Measurements from ENCODE around the gene TRERF1.

DNA sequence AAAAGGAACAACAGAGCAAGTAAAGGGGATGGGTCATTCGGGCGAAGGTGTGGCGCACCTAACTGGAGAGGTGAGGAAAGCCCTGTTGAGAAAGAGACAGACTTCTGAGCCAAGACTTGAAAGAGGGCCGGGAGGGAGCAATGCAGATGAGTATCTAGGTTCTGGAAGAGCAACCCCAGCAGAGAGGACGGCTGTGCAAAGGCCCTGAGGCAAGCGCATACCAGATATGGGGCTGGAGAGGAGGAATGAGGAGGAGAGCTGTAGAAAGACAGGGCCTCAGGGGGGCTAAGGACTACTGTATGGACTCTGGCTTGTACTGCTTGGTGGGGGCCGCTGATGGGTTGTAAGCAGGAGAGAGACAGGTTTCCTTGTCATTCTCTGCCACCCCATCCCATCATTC is 21.9 kb downstream of the TRERF1 start:
- no peak for TF ChIP-seq POU6F1 (CRISPR knock-in tag; IDR thresholded peaks at IDR 0.05; ENCODE audit: borderline replicate concordance, low read depth)
- no peak for TF ChIP-seq TCF4 (CRISPR knock-in tag; IDR thresholded peaks at IDR 0.05; ENCODE audit: borderline replicate concordance)
- TF ChIP-seq ISL1 (CRISPR knock-in tag; IDR thresholded peaks at IDR 0.05): no peak
- TF ChIP-seq, protein P1, sequence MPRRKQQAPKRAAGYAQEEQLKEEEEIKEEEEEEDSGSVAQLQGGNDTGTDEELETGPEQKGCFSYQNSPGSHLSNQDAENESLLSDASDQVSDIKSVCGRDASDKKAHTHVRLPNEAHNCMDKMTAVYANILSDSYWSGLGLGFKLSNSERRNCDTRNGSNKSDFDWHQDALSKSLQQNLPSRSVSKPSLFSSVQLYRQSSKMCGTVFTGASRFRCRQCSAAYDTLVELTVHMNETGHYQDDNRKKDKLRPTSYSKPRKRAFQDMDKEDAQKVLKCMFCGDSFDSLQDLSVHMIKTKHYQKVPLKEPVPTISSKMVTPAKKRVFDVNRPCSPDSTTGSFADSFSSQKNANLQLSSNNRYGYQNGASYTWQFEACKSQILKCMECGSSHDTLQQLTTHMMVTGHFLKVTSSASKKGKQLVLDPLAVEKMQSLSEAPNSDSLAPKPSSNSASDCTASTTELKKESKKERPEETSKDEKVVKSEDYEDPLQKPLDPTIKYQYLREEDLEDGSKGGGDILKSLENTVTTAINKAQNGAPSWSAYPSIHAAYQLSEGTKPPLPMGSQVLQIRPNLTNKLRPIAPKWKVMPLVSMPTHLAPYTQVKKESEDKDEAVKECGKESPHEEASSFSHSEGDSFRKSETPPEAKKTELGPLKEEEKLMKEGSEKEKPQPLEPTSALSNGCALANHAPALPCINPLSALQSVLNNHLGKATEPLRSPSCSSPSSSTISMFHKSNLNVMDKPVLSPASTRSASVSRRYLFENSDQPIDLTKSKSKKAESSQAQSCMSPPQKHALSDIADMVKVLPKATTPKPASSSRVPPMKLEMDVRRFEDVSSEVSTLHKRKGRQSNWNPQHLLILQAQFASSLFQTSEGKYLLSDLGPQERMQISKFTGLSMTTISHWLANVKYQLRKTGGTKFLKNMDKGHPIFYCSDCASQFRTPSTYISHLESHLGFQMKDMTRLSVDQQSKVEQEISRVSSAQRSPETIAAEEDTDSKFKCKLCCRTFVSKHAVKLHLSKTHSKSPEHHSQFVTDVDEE (CRISPR knock-in tag; IDR thresholded peaks at IDR 0.05): no peak
- no peak for TF ChIP-seq ZNF70 (CRISPR knock-in tag; IDR thresholded peaks at IDR 0.05)
- TF ChIP-seq ZFP3 (CRISPR knock-in tag; IDR thresholded peaks at IDR 0.05): no peak
- no peak for TF ChIP-seq CREB5 (CRISPR knock-in tag; IDR thresholded peaks at IDR 0.05; ENCODE audit: low read depth)
- no peak for TF ChIP-seq CSDC2 (CRISPR knock-in tag; IDR thresholded peaks at IDR 0.05)
- no peak for TF ChIP-seq ZFP30 (CRISPR knock-in tag; IDR thresholded peaks at IDR 0.05)
- no peak for TF ChIP-seq PATZ1 (CRISPR knock-in tag; IDR thresholded peaks at IDR 0.05; ENCODE audit: borderline replicate concordance)
- no peak for TF ChIP-seq PPARA (CRISPR knock-in tag; IDR thresholded peaks at IDR 0.05; ENCODE audit: borderline replicate concordance)
